Stomach (tissue), 9 donors: ENCODE data around the gene MMP25. TPM values are rescaled to one million over a fixed set of nuclear protein-coding genes. Genes with fewer than 3 reads are reported as not detected.

Experiments
- DNase-seq, 2 donors: peaks; one replicate each; pipeline versions ENCODE4 v3.0.0 to v3.0.0-alpha.2; 2013 to 2019
- H3K27ac ChIP-seq, 5 donors: fragments of 200-600 bp in 4 of 5; sonication (generic) in 4 of 5; one replicate each; pipeline ENCODE4 v1.5.1; 2013 to 2019; ENCODE audit warnings: mild to moderate bottlenecking in 1 of 5, moderate library complexity in 1 of 5
- H3K27me3 ChIP-seq, 3 donors: fragments of 200-600 bp; sonication (generic); one replicate each; pipeline ENCODE4 v1.5.1; 2017 to 2019; ENCODE audit warnings: mixed run types in 1 of 3
- H3K36me3 ChIP-seq, 4 donors: fragments of 200-600 bp; sonication (generic); 1 replicate in 3 of 4; 2 replicates in 1 of 4; pipeline ENCODE4 v1.5.1; 2016 to 2019
- H3K4me1 ChIP-seq, 4 donors: fragments of 200-600 bp; sonication (generic); one replicate each; pipeline ENCODE4 v1.5.1; 2016 to 2019
- H3K4me3 ChIP-seq, 4 donors: fragments of 200-600 bp; sonication (generic) in 3 of 4; one replicate each; pipeline ENCODE4 v1.5.1; 2016 to 2019; ENCODE audit warnings: mild to moderate bottlenecking in 1 of 4
- H3K9me3 ChIP-seq, 4 donors: fragments of 200-600 bp; sonication (generic); one replicate each; pipeline ENCODE4 v1.5.1; 2016 to 2019
- EP300 ChIP-seq: sonication (generic); formaldehyde crosslinking; IDR thresholded peaks from one replicate; pipeline ENCODE4 v1.6.1; 2017; ENCODE audit warnings: antibody characterized with exemption
- POLR2A ChIP-seq, 4 donors: fragments of 450-650 bp; IDR thresholded peaks; one replicate each; pipeline ENCODE4 v1.6.1; 2016; ENCODE audit warnings: antibody characterized with exemption in 4 of 4, control low read depth in 2 of 4, mild to moderate bottlenecking in 1 of 4, moderate library complexity in 1 of 4
- POLR2AphosphoS5 ChIP-seq, 3 donors: sonication (generic); formaldehyde crosslinking; IDR thresholded peaks; one replicate each; pipeline ENCODE4 v1.6.1; 2016; ENCODE audit warnings: antibody characterized with exemption in 3 of 3
- WGBS, 5 donors: extraction: QIAGEN DNeasy Blood & Tissue Kit in 3 of 5; methylation state at CpG; one replicate each; pipeline versions ENCODE4 v1.1.5 to v1.1.7; 2013 to 2018; 5-methylcytosine and 5-hydroxymethylcytosine counted together
- intact Hi-C: fragments of 100-400 bp; cut with DNase I; formaldehyde crosslinking; loops from one replicate; pipeline ENCODE4 v1.15.1; 2023; ENCODE audit warnings: low total_unique reads
- polyA plus RNA-seq, 3 donors: library from polyadenylated mRNA; stranded (reverse); fragments of 200-250 nt; gene quantifications; one replicate each; pipeline ENCODE4 v1.2.3, GENCODE V29; 2013
- total RNA-seq, 5 donors: library from RNA; depleted of rRNA; stranded (reverse); fragments of >200 nt; gene quantifications; one replicate each; pipeline versions ENCODE4 v1.1.0 to v1.2.3, GENCODE V29; 2014 to 2016
- TF ChIP-seq, protein P1 (sequence below), 7 experiments: fragments of 450-650 bp in 4 of 7; fragments of 200-600 bp in 3 of 7; sonication (generic) in 3 of 7; IDR thresholded peaks; one replicate each; pipeline ENCODE4 v1.5.1; 2016 to 2019; ENCODE audit warnings: antibody characterized with exemption in 7 of 7, control low read depth in 2 of 7, mild to moderate bottlenecking in 1 of 7
- donor health status: healthy with polysubstance abuse.
- donor health status: Bipolar disorder and iron deficiency.
- donor health status: healthy.

MMP25 gene
- total and polyA plus RNA-seq, 8 donors: 0.48 to 2.9 (median 1.1) TPM; not detected in 3

- H3K27me3 ChIP-seq: peaks cover 0 to 8% (median 0%) of the 10 kb centered on the region in 3 donors
- peak overlapping the region; percentile 75 to 88 (median 85) for H3K27ac ChIP-seq
- H3K4me1 ChIP-seq: peaks cover 15 to 52% (median 23%) of the 10 kb centered on the region in 4 donors
- intact Hi-C loops: loop anchor here (5.0 kb wide), 1 partner anchor 68 kb away; no protein-coding TSS in a partner anchor
- DNase-seq: peak; percentile 91 to 97
- WGBS, 5 donors: 0% methylated on average over 15 to 67 of the region's 67 CpGs
- peaks cover 0 to 8% (median 2%) of the 10 kb centered on the region in 4 donors for H3K36me3 ChIP-seq
- H3K9me3 ChIP-seq: no peaks in the 10 kb centered on the region
- TF ChIP-seq, protein P1, sequence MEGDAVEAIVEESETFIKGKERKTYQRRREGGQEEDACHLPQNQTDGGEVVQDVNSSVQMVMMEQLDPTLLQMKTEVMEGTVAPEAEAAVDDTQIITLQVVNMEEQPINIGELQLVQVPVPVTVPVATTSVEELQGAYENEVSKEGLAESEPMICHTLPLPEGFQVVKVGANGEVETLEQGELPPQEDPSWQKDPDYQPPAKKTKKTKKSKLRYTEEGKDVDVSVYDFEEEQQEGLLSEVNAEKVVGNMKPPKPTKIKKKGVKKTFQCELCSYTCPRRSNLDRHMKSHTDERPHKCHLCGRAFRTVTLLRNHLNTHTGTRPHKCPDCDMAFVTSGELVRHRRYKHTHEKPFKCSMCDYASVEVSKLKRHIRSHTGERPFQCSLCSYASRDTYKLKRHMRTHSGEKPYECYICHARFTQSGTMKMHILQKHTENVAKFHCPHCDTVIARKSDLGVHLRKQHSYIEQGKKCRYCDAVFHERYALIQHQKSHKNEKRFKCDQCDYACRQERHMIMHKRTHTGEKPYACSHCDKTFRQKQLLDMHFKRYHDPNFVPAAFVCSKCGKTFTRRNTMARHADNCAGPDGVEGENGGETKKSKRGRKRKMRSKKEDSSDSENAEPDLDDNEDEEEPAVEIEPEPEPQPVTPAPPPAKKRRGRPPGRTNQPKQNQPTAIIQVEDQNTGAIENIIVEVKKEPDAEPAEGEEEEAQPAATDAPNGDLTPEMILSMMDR (IDR thresholded peaks at IDR 0.05): peak in 5 of 7 experiments; percentile 64 to 98 (median 91)
- TF ChIP-seq POLR2AphosphoS5 (IDR thresholded peaks at IDR 0.05) (peak; percentile 21 to 85 (median 69)), EP300 (no peak), POLR2A (IDR thresholded peaks at IDR 0.05) (no peak)
- H3K4me3 ChIP-seq: peak overlapping the region; percentile 57 to 92 (median 78)
Observed at GRCh38 chr16:3059041-3059722, 12.8 kb downstream of the MMP25 start.

GRCh38 chr16:3059723-3060242, 13.4 kb downstream of the MMP25 start:
- Histone ChIP-seq H3K4me3 (peak overlapping the region; percentile 57 to 92 (median 78)), H3K36me3 (peaks cover 0 to 5% (median under 1%) of the 10 kb centered on the region in 4 donors), H3K9me3 (no peaks in the 10 kb centered on the region), H3K27ac (peak overlapping the region; percentile 75 to 88 (median 85)), H3K27me3 (peaks cover 0 to 8% (median 0%) of the 10 kb centered on the region in 3 donors), H3K4me1 (peaks cover 18 to 53% (median 26%) of the 10 kb centered on the region in 4 donors)
- DNase-seq: no peak
- WGBS, 5 donors: 50 to 65% (median 53%) methylated on average over 9 of the region's 9 CpGs
- intact Hi-C loops: loop anchor here (5.0 kb wide), 1 partner anchor 68 kb away; no protein-coding TSS in a partner anchor
- TF ChIP-seq POLR2AphosphoS5 (IDR thresholded peaks at IDR 0.05) (no peak), EP300 (no peak), POLR2A (IDR thresholded peaks at IDR 0.05) (no peak)
- TF ChIP-seq, protein P1 (IDR thresholded peaks at IDR 0.05): no peak

- WGBS, 5 donors: 78 to 86% (median 79%) methylated on average over 14 of the region's 14 CpGs
- no peak for DNase-seq
- Histone ChIP-seq H3K9me3 (no peaks in the 10 kb centered on the region), H3K36me3 (peaks cover 0 to 5% (median 0%) of the 10 kb centered on the region in 4 donors), H3K4me1 (peaks cover 25 to 53% (median 31%) of the 10 kb centered on the region in 4 donors), H3K27me3 (peaks cover 0 to 8% (median 0%) of the 10 kb centered on the region in 3 donors), H3K4me3 (no peak overlapping the region), H3K27ac (peak overlapping the region; percentile 8 to 88 (median 85))
- no peak for TF ChIP-seq EP300
- no peak for TF ChIP-seq POLR2A (IDR thresholded peaks at IDR 0.05)
- TF ChIP-seq, protein P1 (IDR thresholded peaks at IDR 0.05): no peak
- intact Hi-C loops: no loop called here
Observed at GRCh38 chr16:3060339-3061127, 14.2 kb downstream of the MMP25 start.

DNA sequence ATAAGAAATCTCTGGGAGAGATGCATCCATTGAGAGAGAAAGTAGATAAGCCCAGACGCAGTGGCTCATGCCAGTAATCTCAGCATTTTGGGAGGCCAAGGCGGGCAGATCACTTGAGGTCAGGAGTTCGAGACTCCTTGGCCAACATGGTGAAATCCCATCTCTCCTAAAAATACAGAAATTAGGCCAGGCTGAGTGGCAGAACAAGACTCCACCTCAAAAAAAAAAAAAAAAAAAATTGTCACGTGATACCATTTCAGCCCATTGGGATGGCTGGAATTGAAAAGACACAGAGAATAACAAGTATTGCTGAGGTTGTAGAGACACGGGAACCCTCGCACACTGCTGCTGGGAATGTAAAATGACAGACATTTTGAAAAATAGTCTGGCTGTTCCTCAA, 16.2 kb downstream of the MMP25 start:
- no peak overlapping the region for H3K27ac ChIP-seq
- H3K4me3 ChIP-seq: no peak overlapping the region
- intact Hi-C loops: no loop called here
- no peaks in the 10 kb centered on the region for H3K9me3 ChIP-seq
- WGBS, 5 donors: 82 to 92% (median 90%) methylated on average over 6 of the region's 6 CpGs
- no peak for DNase-seq
- H3K36me3 ChIP-seq: no peaks in the 10 kb centered on the region
- H3K27me3 ChIP-seq: peaks cover 0 to 8% (median 0%) of the 10 kb centered on the region in 3 donors
- no peak for TF ChIP-seq POLR2A (IDR thresholded peaks at IDR 0.05)
- no peak for TF ChIP-seq POLR2AphosphoS5 (IDR thresholded peaks at IDR 0.05)
- no peak for TF ChIP-seq EP300
- TF ChIP-seq, protein P1 (IDR thresholded peaks at IDR 0.05): no peak
- H3K4me1 ChIP-seq: peaks cover 28 to 51% (median 33%) of the 10 kb centered on the region in 4 donors
